ENCODE data around the gene EFCAB8.
A peak's percentile ranks its signal among the peaks of the same experiment; 100 is the strongest.

EFCAB8 gene

GRCh38 chr20:32968478-32969241 lies 109.9 kb downstream of the EFCAB8 start:
- H3K27ac ChIP-seq = no peak overlapping the region
- no peak for TF ChIP-seq CTCF (IDR thresholded peaks at IDR 0.05)
- no peak overlapping the region for H3K4me3 ChIP-seq
- intact Hi-C loops (cut with DNase I; ENCODE audit: low total_unique reads) = no loop called here
- H3K27me3 ChIP-seq = peaks cover 0 to 15% of the 10 kb centered on the region in 2 donors
- H3K36me3 ChIP-seq = no peaks in the 10 kb centered on the region
- no peaks in the 10 kb centered on the region for H3K4me1 ChIP-seq
- DNase-seq = peak in 1 of 2 donors; percentile 47
- H3K9me3 ChIP-seq = no peaks in the 10 kb centered on the region

- no peak overlapping the region for H3K4me3 ChIP-seq
- peak in 1 of 2 donors; percentile 46 for DNase-seq
- H3K27ac ChIP-seq = no peak overlapping the region
- intact Hi-C loops (cut with DNase I; ENCODE audit: low total_unique reads) = no loop called here
- peaks cover 0 to 15% of the 10 kb centered on the region in 2 donors for H3K27me3 ChIP-seq
- H3K4me1 ChIP-seq = no peaks in the 10 kb centered on the region
- H3K9me3 ChIP-seq = no peaks in the 10 kb centered on the region
- no peaks in the 10 kb centered on the region for H3K36me3 ChIP-seq
- TF ChIP-seq CTCF (IDR thresholded peaks at IDR 0.05) = no peak
Measured at GRCh38 chr20:32969356-32970114, 110.8 kb downstream of the EFCAB8 start.

GRCh38 chr20:32970115-32970972 lies 111.6 kb downstream of the EFCAB8 start:
- H3K4me3 ChIP-seq = no peak overlapping the region
- peak in 1 of 2 donors; percentile 54 for DNase-seq
- TF ChIP-seq CTCF (IDR thresholded peaks at IDR 0.05) = no peak
- H3K4me1 ChIP-seq = no peaks in the 10 kb centered on the region
- peaks cover 0 to 11% of the 10 kb centered on the region in 2 donors for H3K27me3 ChIP-seq
- no peaks in the 10 kb centered on the region for H3K9me3 ChIP-seq
- intact Hi-C loops (cut with DNase I; ENCODE audit: low total_unique reads) = no loop called here
- H3K36me3 ChIP-seq = no peaks in the 10 kb centered on the region
- no peak overlapping the region for H3K27ac ChIP-seq

- DNase-seq = peak in 1 of 2 donors; percentile 43
- Histone ChIP-seq H3K4me3 (no peak overlapping the region), H3K9me3 (no peaks in the 10 kb centered on the region), H3K36me3 (no peaks in the 10 kb centered on the region), H3K27ac (no peak overlapping the region), H3K27me3 (peaks cover 0 to 9% of the 10 kb centered on the region in 2 donors), H3K4me1 (no peaks in the 10 kb centered on the region)
- intact Hi-C loops (cut with DNase I; ENCODE audit: low total_unique reads) = no loop called here
- no peak for TF ChIP-seq CTCF (IDR thresholded peaks at IDR 0.05)
Measured at GRCh38 chr20:32970973-32971300, 112.2 kb downstream of the EFCAB8 start.

- Histone ChIP-seq H3K4me3 (no peak overlapping the region), H3K9me3 (no peaks in the 10 kb centered on the region), H3K36me3 (no peaks in the 10 kb centered on the region), H3K27ac (no peak overlapping the region), H3K27me3 (peaks cover 0 to 8% of the 10 kb centered on the region in 2 donors), H3K4me1 (no peaks in the 10 kb centered on the region)
- no peak for TF ChIP-seq CTCF (IDR thresholded peaks at IDR 0.05)
- intact Hi-C loops (cut with DNase I; ENCODE audit: low total_unique reads) = no loop called here
- peak in 1 of 2 donors; percentile 13 for DNase-seq
Measured at GRCh38 chr20:32971703-32972161, 113.0 kb downstream of the EFCAB8 start.
